Measurements from ENCODE around the gene GNE.
"Not testable (repeated sequence)": the region's sequence is repeated elsewhere in the genome, so short reads cannot be mapped to it uniquely, and the experiment has no call there.

The GNE gene

GRCh38 chr9:36258208-36258995 lies at the start of gene GNE:
Gene GNE, minus strand, starts transcription at chr9:36258448. Its CDS starts 9,093 bp downstream, at chr9:36249355.
- DNase-seq (ENCODE audit: low spot score), result peak; percentile 95

GRCh38 chr9:36306471-36307306 lies 48.4 kb upstream of the GNE start:
- peak; percentile 19 for DNase-seq (ENCODE audit: low spot score)

GRCh38 chr9:36304366-36304765 lies 46.1 kb upstream of the GNE start:
- not testable (repeated sequence) for DNase-seq (ENCODE audit: low spot score)

GRCh38 chr9:36301227-36301626 lies 43.0 kb upstream of the GNE start:
- DNase-seq (ENCODE audit: low spot score), result no peak

GRCh38 chr9:36298566-36298965 lies 40.3 kb upstream of the GNE start:
- DNase-seq (ENCODE audit: low spot score), result no peak

GRCh38 chr9:36297798-36298197 lies 39.5 kb upstream of the GNE start:
- no peak for DNase-seq (ENCODE audit: low spot score)

- not testable (repeated sequence) for DNase-seq (ENCODE audit: low spot score)
These were observed 36.7 kb upstream of the GNE start for GRCh38 chr9:36294996-36295395.

GRCh38 chr9:36293918-36294317 lies 35.7 kb upstream of the GNE start:
- DNase-seq (ENCODE audit: low spot score), result no peak

GRCh38 chr9:36293171-36293570 lies 34.9 kb upstream of the GNE start:
- no peak for DNase-seq (ENCODE audit: low spot score)

GRCh38 chr9:36292641-36293040 lies 34.4 kb upstream of the GNE start:
- DNase-seq (ENCODE audit: low spot score), result no peak

- DNase-seq (ENCODE audit: low spot score), result no peak
These were observed 32.7 kb upstream of the GNE start for GRCh38 chr9:36290996-36291395.

- DNase-seq (ENCODE audit: low spot score), result no peak
These were observed 31.7 kb upstream of the GNE start for GRCh38 chr9:36289836-36290435.

- no peak for DNase-seq (ENCODE audit: low spot score)
These were observed 29.8 kb upstream of the GNE start for GRCh38 chr9:36288070-36288469.

GRCh38 chr9:36286388-36286787 lies 28.1 kb upstream of the GNE start:
- no peak for DNase-seq (ENCODE audit: low spot score)

GRCh38 chr9:36284226-36284625 lies 26.0 kb upstream of the GNE start:
- DNase-seq (ENCODE audit: low spot score), result no peak

GRCh38 chr9:36282275-36282674 lies 24.0 kb upstream of the GNE start:
- DNase-seq (ENCODE audit: low spot score), result no peak

- DNase-seq (ENCODE audit: low spot score), result no peak
These were observed 22.7 kb upstream of the GNE start for GRCh38 chr9:36280989-36281388.

GRCh38 chr9:36278243-36278642 lies 20.0 kb upstream of the GNE start:
- DNase-seq (ENCODE audit: low spot score), result no peak

- no peak for DNase-seq (ENCODE audit: low spot score)
These were observed 18.5 kb upstream of the GNE start for GRCh38 chr9:36276781-36277181.

GRCh38 chr9:36276254-36276653 lies 18.0 kb upstream of the GNE start:
- no peak for DNase-seq (ENCODE audit: low spot score)

- no peak for DNase-seq (ENCODE audit: low spot score)
These were observed 16.8 kb upstream of the GNE start for GRCh38 chr9:36275060-36275459.

- DNase-seq (ENCODE audit: low spot score), result not testable (repeated sequence)
These were observed 15.1 kb upstream of the GNE start for GRCh38 chr9:36273354-36273753.

- no peak for DNase-seq (ENCODE audit: low spot score)
These were observed 9.8 kb upstream of the GNE start for GRCh38 chr9:36268007-36268427.

Data from pons (tissue), 1 donor.